Measurements from ENCODE around the gene PIGW. TPM values are rescaled to one million over a fixed set of nuclear protein-coding genes. Genes with fewer than 3 reads are reported as not detected.

The PIGW gene
- total and polyA plus RNA-seq, 9 of the 15 experiments (the other 6 are each of a cell fraction or from before 2014, with no cell fraction given) = 9.5 to 33.9 (median 21.2) TPM

- TF ChIP-seq ZNF311 (CRISPR knock-in tag; IDR thresholded peaks at IDR 0.05) (no peak), SMARCA5 (IDR thresholded peaks at IDR 0.05) (peak; percentile 96; the same call in 1 of the 2 replicates), SAFB2 (IDR thresholded peaks at IDR 0.05; ENCODE audit: borderline replicate concordance, low read depth, low read length, severe bottlenecking) (no peak), HINFP (tag; conservative IDR thresholded peaks at IDR 0.05; ENCODE audit: low read depth) (no peak), ZSCAN29 (IDR thresholded peaks at IDR 0.05) (no peak), FOS (IDR thresholded peaks at IDR 0.05; ENCODE audit: extremely low read depth, insufficient read length) (no peak), PHB2 (IDR thresholded peaks at IDR 0.05; ENCODE audit: low read depth) (peak; percentile 13; the same call in 1 of the 2 replicates), ZNF407 (IDR thresholded peaks at IDR 0.05; ENCODE audit: low read depth) (peak; percentile 42; the same call in 1 of the 2 replicates), RBM25 (IDR thresholded peaks at IDR 0.05; ENCODE audit: low read depth, low read length, severe bottlenecking) (peak; percentile 44), MNT (conservative IDR thresholded peaks at IDR 0.05) (no peak), FOSL1 (tag; conservative IDR thresholded peaks at IDR 0.05) (0 out of 2 replicates have a peak, but pooled peaks have one; percentile 39), MYNN (IDR thresholded peaks at IDR 0.05) (peak; percentile 88), MYNN (CRISPR knock-in tag; IDR thresholded peaks at IDR 0.05) (no peak), CTBP1 (IDR thresholded peaks at IDR 0.05; ENCODE audit: borderline replicate concordance) (no peak), NFYB (IDR thresholded peaks at IDR 0.05; ENCODE audit: extremely low read depth, insufficient read length) (no peak), SMARCC2 (IDR thresholded peaks at IDR 0.05; ENCODE audit: low read depth) (0 out of 2 replicates have a peak, but pooled peaks have one; percentile 29)
Measured at GRCh38 chr17:36535669-36536081, 888 bp downstream of the PIGW start (continued).
